ENCODE data around the gene WBP2. TPM values are rescaled to one million over a fixed set of nuclear protein-coding genes. Genes with fewer than 3 reads are reported as not detected.

The WBP2 gene
- total RNA-seq, 2 experiments from 2014 or later = 98.5 to 114 TPM

GRCh38 chr17:75840799-75841164, 14.4 kb downstream of the WBP2 start:
- intact Hi-C loops (cut with DNase I, micrococcal nuclease) = loop anchor here in 1 of 2 experiments (5.0 kb wide), 1 partner anchor 37 kb away; the partner anchor contains the start of gene TRIM47
- Histone ChIP-seq H3K27ac (ENCODE audit: low read depth in 1 of 2, low read length in 2 of 2) (no peak overlapping the region), H3K4me1 (ENCODE audit: insufficient read depth, low read length) (peaks cover 63% of the 10 kb centered on the region), H3K27me3 (ENCODE audit: control insufficient read depth in 1 of 2, insufficient read depth in 2 of 2, low read length in 2 of 2) (no peaks in the 10 kb centered on the region), H3K4me3 (ENCODE audit: low read length) (no peak overlapping the region), H3K36me3 (ENCODE audit: insufficient read depth, low read length) (peaks cover 51% of the 10 kb centered on the region), H3K9me3 (ENCODE audit: control insufficient read depth in 1 of 2, insufficient read depth in 1 of 2, low read length in 2 of 2) (no peaks in the 10 kb centered on the region)
- peaks cover 62% of the 10 kb centered on the region for H3K36me3 Mint-ChIP-seq (ENCODE audit: low read depth)
- peaks cover 16% of the 10 kb centered on the region for H3K4me1 Mint-ChIP-seq (ENCODE audit: low read depth)
- ATAC-seq (ENCODE audit: poor library complexity) (no peak), DNase-seq (no peak)
- H3K4me3 Mint-ChIP-seq = peak overlapping the region; percentile 56
- CTCF ChIA-PET = no interaction called here
- no peaks in the 10 kb centered on the region for H3K9me3 Mint-ChIP-seq
- POLR2A ChIA-PET = interaction anchor here (0.8 to 1.8 kb wide), 3 partner anchors 14 to 61 kb away, joined by 3 to 8 read pairs (median 3); partner anchors contain the start of gene WBP2
- no peak overlapping the region for H3K27ac Mint-ChIP-seq
- no peak for TF ChIP-seq CTCF (IDR thresholded peaks at IDR 0.05)
- no peaks in the 10 kb centered on the region for H3K27me3 Mint-ChIP-seq

GRCh38 chr17:75839942-75840798, 15.0 kb downstream of the WBP2 start:
- ChIA-PET CTCF (no interaction called here), POLR2A (interaction anchor here (0.6 to 2.4 kb wide), 5 partner anchors 15 to 60 kb away, joined by 3 to 8 read pairs (median 3); partner anchors contain the start of gene WBP2)
- Histone ChIP-seq H3K27ac (ENCODE audit: low read depth in 1 of 2, low read length in 2 of 2) (no peak overlapping the region), H3K9me3 (ENCODE audit: control insufficient read depth in 1 of 2, insufficient read depth in 1 of 2, low read length in 2 of 2) (no peaks in the 10 kb centered on the region), H3K27me3 (ENCODE audit: control insufficient read depth in 1 of 2, insufficient read depth in 2 of 2, low read length in 2 of 2) (no peaks in the 10 kb centered on the region), H3K4me1 (ENCODE audit: insufficient read depth, low read length) (peaks cover 63% of the 10 kb centered on the region), H3K4me3 (ENCODE audit: low read length) (no peak overlapping the region), H3K36me3 (ENCODE audit: insufficient read depth, low read length) (peaks cover 55% of the 10 kb centered on the region)
- TF ChIP-seq CTCF (IDR thresholded peaks at IDR 0.05) = no peak
- no peaks in the 10 kb centered on the region for H3K9me3 Mint-ChIP-seq
- H3K27ac Mint-ChIP-seq = no peak overlapping the region
- ATAC-seq (ENCODE audit: poor library complexity) = no peak
- H3K27me3 Mint-ChIP-seq = no peaks in the 10 kb centered on the region
- peaks cover 60% of the 10 kb centered on the region for H3K36me3 Mint-ChIP-seq (ENCODE audit: low read depth)
- H3K4me3 Mint-ChIP-seq = no peak overlapping the region
- intact Hi-C loops (cut with DNase I, micrococcal nuclease) = loop anchor here in 1 of 2 experiments (5.0 kb wide), 1 partner anchor 37 kb away; the partner anchor contains the start of gene TRIM47
- peaks cover 10% of the 10 kb centered on the region for H3K4me1 Mint-ChIP-seq (ENCODE audit: low read depth)
- no peak for DNase-seq

GRCh38 chr17:75838410-75838809, 16.7 kb downstream of the WBP2 start:
- intact Hi-C loops (cut with DNase I, micrococcal nuclease) = no loop called here
- no peaks in the 10 kb centered on the region for H3K9me3 Mint-ChIP-seq
- no peak for DNase-seq
- Histone ChIP-seq H3K27ac (ENCODE audit: low read depth in 1 of 2, low read length in 2 of 2) (peak overlapping the region in 1 of 2 donors; percentile 2), H3K27me3 (ENCODE audit: control insufficient read depth in 1 of 2, insufficient read depth in 2 of 2, low read length in 2 of 2) (no peaks in the 10 kb centered on the region), H3K36me3 (ENCODE audit: insufficient read depth, low read length) (peaks cover 72% of the 10 kb centered on the region), H3K4me3 (ENCODE audit: low read length) (no peak overlapping the region), H3K4me1 (ENCODE audit: insufficient read depth, low read length) (peaks cover 63% of the 10 kb centered on the region), H3K9me3 (ENCODE audit: control insufficient read depth in 1 of 2, insufficient read depth in 1 of 2, low read length in 2 of 2) (no peaks in the 10 kb centered on the region)
- no peak overlapping the region for H3K27ac Mint-ChIP-seq
- no peak overlapping the region for H3K4me3 Mint-ChIP-seq
- peaks cover 14% of the 10 kb centered on the region for H3K4me1 Mint-ChIP-seq (ENCODE audit: low read depth)
- no peak for TF ChIP-seq CTCF (IDR thresholded peaks at IDR 0.05)
- CTCF ChIA-PET = interaction anchor here (0.7 kb wide), 1 partner anchor 66 kb away, joined by 3 read pairs; no protein-coding TSS in a partner anchor
- no peaks in the 10 kb centered on the region for H3K27me3 Mint-ChIP-seq
- POLR2A ChIA-PET = interaction anchor here (2.4 kb wide), 1 partner anchor 17 kb away, joined by 6 read pairs; the partner anchor contains the start of gene WBP2
- ATAC-seq (ENCODE audit: poor library complexity) = no peak
- H3K36me3 Mint-ChIP-seq (ENCODE audit: low read depth) = peaks cover 65% of the 10 kb centered on the region

Measured in CD4-positive, alpha-beta T cell (primary cell).